Activated naive CD4-positive, alpha-beta T cell treated with anti-CD3 and anti-CD28 coated beads, Interleukin-2, amount 50 U/mL, for 16 hours (primary cell): ENCODE data around the gene HAUS6.
"Not testable (repeated sequence)": the region's sequence is repeated elsewhere in the genome, so short reads cannot be mapped to it uniquely, and the experiment has no call there.

Experiments used
- DNase-seq: peaks from one replicate; pipeline ENCODE4 v3.0.0-alpha.2; 2020

The HAUS6 gene

DNA sequence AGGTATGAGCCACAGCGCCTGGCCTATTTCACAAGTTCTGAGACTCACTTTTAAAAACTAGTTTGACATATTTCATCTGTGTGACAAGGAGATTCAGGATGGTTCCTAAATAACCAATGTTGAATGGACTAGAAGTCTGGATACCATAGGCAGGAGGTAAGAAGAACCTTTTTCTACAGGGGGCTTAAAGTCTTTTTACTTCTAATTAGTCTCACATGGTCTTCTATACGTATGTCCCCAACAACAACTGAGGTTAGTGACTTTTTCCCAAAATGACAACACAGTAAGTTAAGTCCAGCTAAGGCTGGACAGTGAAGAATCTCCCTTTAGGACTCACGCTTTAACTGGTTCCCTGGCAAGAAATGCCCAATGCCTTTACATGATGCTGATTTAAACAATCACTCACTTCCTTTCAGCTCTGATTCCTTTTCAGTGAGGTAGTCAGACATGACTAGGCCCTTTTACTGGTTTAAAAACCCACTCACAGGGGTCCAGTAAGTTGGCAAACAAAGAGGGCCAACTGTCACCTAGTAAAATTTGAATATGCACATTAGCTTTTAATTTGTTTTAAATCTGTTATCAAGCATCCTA, 12.1 kb upstream of the HAUS6 start:
- no peak for DNase-seq

DNA sequence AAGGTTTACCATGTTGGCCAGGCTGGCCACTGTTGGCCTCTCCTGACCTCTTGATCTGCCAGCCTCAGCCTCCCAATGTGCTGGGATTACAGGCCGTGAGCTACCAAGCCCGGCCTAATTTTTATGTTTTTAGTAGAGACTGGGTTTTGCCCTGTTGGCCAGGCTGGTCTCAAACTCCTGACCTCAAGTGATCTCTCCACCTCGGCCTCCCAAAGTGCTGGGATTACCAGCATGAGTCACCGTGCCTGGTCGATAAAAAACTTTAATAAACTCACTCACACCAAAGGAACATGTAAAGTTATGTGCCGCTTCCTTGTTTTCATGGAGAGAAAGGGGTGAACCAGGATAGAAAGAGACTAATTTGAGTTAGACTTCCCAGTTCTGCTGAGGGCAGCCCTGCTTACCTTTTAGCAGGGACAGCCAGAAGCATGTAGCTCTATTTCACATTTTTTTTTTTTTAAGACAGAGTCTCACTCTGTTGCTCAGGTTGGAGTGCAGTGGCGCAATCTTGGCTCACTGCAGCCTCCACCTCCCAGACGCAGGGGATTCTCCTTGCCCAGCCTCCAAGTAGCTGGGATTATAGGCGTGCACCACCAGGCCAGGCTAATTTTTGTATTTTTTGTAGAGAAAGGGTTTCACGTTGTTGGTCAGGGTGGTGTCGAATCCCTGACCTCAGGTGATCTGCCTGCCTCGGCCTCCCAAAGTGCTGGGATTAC, 11.4 kb upstream of the HAUS6 start:
- DNase-seq: no peak

DNA sequence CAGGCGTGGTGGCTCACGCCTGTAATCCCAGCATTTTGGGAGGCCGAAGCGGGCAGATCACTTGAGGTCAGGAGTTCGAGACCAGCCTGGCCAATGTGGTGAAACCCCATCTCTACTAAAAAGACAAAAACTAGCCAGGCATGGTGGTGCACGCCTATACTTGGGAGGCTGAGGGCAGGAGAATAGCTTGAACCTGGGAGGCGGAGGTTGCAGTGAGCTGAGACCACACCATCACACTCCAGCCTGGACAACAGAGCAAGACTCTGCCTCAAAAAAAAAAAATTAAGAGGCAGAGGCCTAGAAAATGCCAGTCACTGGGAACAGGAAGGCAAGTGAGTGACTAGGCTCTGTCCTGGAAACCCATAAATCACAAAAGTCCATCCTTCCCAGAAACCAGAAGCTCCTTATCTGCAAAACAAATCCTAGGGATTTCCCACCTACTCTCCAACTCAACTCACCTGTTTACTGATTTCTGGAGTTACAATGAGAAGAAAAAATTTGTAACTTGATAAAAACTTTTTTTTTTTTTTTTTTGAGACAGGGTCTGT, 10.4 kb upstream of the HAUS6 start:
- DNase-seq: not testable (repeated sequence)

DNA sequence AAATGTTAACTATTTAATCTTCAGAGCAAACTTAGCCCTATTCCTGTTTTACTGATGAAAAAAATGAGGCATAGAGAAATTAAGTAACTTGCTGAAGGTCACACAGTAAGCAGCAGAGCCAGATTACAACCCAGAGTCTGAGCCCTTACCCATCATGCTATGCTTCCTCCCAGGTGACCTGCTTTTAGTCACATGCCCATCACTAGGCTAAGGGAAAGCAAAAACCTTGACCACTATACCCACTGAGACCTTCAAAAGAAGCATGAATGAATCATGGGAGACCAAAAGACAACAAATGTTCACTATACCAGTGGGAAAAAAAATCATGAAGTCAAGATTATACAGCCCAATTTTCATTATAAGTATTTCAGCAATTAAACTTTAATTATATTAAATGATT, 5.3 kb upstream of the HAUS6 start:
- DNase-seq: no peak

DNA sequence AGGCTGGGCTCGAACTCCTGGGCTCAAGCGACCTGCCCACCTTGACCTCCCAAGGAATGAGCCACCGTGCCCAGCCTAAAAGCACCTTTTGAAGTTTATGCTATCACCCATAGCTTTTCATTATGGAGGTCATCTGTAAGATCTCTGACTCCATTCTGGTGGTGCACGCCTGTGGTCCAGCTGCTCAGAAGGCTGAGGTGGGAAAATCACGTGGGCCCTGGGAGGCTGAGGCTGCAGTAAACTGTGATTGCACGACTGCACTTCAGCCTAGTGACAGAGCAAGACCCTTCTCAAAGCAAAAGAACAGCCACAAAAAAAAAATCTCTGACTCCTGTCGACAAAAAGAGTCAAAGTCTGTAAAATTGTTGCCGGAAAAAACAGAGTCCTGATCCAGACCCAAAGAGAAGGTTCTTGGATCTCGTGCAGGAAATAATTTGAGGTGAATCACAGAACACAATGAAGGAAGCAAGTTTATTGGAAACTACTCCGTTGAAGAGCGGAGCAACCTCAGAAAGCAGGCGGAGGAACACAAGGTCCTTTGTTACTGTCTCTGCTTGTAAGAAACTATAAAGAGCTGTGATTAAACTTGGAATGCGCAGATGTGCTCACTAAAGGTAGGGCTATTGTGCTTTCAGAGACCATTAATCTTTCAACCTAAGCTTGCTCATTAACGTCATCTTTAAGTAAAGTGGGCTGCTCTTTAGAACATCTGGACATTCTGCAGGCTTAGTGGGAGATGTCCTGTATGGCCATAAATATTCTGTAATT, 2.0 kb upstream of the HAUS6 start:
- no peak for DNase-seq

DNA sequence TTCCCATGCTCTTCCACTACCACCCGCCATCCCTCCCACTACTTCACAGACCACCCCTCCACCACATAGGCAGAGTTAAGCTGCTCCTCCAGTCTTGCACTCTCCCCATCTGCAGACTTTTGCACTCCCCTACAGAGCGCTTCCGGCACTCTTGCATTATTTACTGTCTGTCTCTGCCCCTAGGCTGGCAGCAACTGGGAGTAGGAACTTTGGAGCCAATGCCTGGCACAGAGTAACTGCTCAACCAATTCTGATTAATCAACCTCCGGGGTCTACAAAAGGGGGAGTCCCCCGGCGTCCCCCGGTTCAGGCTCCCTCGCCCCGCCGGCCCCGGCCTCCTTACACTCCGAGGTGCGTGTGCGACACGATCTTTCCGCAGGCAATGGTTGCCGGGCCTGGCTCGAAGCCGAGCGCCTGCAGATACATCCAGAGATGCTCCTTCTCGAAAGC, 498 bp downstream of the HAUS6 start:
- peak; percentile 36 for DNase-seq

DNA sequence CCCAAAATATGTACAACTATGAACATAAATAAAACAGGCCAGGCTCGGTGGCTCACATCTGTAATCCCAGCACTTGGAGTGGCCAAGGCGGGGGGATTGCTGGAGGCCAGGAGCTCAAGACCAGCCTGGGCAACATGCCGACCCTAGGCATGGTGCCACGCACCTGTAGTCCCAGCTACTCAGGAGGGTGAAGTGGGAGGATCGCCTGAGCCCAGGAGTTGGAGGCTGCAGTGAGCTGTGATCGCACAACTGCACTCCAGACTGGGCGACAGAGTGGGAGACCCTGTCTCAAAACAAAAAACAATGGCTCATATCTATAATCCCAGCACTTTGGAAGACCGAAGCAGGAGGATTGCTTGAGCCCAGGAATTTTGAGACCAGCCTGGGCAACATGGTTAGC, 1.5 kb downstream of the HAUS6 start:
- DNase-seq: no peak

DNA sequence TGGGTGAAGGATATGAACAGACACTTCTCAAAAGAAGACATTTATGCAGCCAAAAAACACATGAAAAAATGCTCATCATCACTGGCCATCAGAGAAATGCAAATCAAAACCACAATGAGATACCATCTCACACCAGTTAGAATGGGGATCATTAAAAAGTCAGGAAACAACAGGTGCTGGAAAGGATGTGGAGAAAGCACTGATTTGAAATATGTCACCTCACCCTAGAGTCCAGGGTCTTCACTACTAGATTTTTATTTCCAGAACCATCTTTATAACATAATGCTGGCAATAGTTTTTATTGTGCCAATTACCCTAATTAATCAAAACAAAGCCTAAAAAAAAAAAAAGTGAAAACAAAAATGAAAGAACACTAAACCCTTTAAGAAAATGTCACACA, 5.3 kb downstream of the HAUS6 start:
- DNase-seq: not testable (repeated sequence)

DNA sequence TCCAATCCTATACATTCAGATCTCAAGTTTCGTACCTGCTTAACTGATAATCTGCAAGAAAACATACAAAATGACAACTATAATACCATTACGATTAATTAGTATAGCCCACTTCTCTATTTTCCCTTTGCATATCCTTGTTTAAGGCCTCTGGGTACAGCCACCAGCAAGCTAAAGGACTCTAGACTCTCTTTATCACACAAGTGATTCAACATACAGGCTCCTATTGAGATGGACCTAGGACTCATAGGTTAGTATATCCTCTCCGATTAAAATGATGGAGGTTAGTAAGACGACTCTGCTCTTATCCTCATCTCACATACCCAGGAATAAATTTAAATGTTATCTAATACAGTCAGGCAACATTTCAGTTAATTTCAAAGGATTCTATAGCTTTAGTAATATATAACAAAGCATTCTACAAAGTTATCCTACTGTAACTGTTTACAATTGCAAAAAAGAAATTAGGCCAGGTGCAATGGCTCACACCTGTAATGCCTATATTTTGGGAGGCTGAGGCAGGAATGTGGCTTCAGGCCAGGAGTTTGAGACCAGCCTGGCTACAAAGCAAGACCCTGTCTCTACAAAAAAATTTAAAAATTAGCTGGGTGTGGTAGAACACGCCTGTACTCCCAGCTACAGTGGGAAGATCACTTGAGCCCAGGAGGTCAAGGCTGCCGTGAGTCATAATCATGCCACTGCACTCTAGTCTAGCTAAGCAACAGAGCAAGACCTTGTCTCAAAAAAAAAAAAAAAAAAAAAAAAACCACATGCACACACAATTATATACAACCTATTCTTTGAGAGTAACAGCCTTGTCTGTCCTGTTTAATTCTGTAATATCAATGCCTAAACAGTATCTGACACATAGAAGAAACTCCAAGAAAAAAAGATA, 15.4 kb downstream of the HAUS6 start:
- no peak for DNase-seq

DNA sequence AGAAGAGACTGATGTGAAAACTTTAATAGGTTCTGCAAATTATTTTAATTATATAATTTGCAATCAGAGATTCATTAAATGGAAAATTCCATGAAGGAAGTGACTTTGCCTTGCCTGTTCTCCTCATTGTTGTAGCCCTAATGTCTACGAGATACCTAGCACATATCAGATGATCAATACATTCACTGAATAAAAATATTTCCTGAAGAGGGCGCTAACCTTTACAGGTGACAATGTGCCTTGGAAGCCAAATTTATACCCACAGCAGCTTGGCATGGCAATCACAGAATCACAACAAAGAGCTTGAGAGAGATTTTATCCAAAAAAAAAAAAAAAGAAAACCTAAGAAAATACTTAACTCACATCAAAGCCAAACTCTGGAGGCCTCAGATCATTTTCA, 17.4 kb downstream of the HAUS6 start:
- DNase-seq: no peak

DNA sequence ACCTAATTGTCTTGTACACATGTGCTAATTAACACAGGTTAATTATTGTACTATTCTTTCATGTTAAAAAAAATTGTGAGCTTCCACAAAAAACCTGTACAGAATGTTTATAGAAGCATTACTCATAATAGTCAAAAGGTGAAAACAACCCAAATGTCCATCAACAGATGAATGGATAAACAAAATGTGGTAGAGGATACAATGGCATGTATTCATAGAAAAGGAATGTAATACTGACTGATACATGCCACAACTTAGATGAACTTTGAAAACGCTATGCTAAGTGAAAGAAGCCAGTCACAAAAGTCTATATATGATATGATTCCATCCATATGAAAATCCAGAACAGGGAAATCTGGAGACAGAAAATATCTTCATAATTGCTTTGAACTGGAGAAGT, 27.9 kb downstream of the HAUS6 start:
- DNase-seq: no peak

DNA sequence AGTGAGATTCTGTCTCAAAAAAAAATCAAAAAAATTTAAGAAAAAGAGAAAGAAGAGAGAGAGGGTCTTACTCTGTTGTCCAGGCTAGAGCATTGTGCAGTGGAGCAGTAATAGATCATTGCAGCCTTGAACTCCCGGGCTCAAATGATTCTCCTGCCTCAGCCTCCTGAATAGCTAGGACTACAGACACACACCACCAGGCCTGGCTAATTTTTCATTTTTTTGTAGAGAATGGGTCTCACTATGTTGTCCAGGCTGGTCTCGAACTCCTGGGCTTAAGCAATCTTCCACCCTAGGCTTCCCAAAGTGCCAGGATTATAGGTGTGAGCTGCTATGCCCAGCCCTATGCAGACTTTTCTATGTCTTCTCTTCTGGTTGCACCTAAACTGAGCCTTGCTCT, 28.5 kb downstream of the HAUS6 start:
- no peak for DNase-seq

DNA sequence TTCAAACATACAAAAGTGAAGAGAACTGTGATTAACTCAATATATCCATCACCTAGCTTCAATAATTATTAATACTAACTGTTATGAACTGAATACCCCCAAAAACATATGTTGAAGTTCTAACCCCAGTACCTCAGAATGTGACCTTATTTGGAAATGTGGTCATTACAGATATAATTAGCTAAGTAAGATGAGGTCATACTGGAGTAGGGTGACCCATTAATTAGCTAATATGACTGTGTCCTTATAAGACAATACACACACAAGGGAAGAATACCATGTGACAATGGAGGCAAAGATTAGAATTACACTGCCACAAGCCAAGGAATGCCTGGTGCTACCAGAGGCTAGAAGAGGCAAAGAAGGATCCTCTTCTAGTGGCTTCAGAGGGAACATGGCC, 45.7 kb downstream of the HAUS6 start:
- DNase-seq: no peak

DNA sequence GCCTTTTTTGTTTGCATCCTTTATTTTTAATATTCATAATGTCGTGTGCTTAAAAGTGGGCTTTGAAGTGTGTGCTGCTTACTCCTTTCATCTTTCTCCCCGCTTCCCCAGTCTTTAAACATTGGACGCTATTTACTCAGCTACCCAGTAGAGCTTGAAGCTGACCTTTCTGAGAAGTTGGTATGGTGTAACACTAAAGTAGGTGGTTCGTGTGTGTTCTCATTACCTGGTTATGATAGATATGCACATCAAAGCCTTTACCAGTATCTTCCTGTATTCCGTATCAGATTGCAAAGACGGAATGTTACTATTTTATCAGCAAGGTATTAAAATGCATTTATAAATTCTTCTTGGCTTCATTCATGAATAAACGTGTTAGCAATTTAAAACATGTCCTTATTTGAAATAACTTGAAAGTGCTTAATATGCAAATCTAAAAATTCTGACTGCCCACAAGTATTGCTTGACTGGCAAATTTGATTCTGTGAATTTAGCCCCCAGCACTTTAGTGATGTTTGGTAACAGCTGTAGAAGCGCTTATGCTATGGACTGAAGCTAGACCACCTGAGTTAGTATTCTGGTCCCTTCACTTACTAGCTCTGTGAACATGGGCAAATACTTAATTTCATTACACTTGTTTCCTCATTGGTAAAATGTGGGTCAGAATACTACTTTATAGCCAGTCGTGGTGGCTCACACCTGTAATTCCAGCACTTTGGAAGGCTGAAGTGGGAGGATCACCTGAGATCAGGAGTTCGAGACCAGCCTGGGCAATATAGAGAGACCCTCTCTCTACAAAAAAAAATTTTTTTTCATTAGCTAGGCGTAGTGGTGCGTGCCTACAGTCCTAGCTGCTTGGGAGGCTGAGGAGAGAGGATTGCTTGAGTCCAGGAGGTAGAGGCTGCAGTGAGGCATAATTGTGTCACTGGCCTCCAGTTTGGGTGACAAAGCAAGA, 51.8 kb downstream of the HAUS6 start:
- DNase-seq: no peak

DNA sequence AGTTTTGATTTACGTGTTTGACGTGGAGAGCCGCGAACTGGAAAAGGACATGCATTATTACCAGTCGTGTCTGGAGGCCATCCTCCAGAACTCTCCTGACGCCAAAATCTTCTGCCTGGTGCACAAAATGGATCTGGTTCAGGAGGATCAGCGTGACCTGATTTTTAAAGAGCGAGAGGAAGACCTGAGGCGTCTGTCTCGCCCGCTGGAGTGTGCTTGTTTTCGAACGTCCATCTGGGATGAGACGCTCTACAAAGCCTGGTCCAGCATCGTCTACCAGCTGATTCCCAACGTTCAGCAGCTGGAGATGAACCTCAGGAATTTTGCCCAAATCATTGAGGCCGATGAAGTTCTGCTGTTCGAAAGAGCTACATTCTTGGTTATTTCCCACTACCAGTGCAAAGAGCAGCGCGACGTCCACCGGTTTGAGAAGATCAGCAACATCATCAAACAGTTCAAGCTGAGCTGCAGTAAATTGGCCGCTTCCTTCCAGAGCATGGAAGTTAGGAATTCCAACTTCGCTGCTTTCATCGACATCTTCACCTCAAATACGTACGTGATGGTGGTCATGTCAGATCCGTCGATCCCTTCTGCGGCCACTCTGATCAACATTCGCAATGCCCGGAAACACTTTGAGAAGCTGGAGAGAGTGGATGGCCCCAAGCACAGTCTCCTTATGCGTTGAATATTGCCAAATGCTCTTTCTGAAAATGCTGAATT, 52.6 kb downstream of the HAUS6 start:
- no peak for DNase-seq

DNA sequence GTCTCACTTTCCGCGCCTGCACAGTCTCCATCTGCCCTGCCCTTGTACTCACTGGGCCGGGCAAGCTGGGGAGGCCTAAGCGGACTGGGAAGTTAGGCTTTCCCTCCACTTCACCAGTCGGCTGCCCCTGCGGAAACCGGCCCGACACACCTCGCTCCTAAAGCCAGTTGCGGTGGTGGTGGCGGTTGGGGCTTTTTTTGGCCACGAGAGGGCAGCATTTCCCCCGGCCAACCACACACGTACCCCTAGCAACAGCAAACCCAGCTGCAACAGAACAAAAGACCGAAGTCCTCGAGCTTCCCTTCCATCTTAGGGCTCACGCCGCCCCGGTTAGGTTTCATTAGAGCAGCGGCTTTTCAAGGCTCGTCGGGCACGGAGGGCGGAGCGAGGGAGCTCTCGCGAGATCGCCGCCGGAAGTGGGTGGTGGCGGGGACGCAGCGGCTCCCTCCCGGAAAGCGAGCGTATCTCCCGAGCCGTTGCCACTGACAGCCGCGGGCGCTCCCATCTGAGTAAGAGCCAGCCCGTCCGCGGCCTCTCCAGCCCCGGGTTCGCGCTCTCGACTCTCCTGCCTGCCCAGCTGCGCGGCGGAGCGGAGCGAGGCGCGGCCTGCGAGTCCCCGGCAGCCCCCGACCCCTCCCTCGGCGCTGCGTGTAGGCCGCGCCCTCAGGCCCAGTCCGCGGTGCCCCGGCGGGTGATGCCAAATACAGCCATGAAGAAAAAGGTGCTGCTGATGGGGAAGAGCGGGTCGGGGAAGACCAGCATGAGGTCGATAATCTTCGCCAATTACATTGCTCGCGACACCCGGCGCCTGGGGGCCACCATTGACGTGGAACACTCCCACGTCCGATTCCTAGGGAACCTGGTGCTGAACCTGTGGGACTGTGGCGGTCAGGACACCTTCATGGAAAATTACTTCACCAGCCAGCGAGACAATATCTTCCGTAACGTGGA, 53.5 kb downstream of the HAUS6 start, which contains the start of gene RRAGA:
Gene RRAGA, plus strand, starts transcription at position 462 of the 951 bp plus-strand sequence. Its CDS starts 233 bp downstream, at position 695.
- DNase-seq: peak; percentile 93

DNA sequence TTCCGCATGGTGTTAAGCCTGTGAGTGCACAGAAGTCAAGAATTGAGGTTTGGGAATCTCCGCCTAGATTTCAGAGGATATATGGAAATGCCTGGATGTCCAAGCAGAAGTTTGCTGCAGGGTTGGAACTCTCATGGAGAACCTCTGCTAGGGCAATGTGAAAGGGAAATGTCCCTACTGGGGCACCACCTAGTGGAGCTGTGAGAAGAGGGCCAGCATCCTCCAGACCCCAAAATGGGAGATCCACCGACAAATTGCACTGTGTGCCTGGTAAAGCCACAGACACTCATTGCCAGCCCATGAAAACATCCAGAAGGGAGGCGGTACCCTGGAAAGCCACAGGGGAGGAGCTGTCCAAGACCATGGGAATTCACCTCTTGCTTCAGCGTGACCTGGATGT, 66.1 kb downstream of the HAUS6 start:
- no peak for DNase-seq

DNA sequence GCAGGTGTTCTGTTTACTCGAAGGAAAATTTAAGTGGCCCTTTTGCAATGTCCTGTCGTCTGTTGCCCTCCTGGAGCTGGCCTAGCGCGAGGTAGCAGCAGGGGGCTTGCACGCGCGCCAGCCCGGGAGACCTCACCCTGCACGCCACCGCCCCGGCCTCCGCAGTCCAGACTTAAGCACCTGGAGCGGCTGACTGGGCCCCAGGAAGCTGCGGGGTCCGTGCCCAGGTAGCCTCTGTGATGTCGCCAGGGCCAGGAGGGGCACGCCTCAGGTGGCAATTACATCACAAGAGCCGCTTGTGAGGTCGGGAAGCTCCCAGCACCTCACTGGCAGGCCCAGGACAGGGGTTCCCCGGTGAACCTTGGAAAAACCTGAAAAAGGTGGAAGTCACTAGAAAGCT, 69.7 kb downstream of the HAUS6 start, which contains the start of gene SAXO1:
Gene SAXO1, minus strand, starts transcription at position 195 of the 400 bp plus-strand sequence. CDS start 301 bp downstream, outside the sequence.
- no peak for DNase-seq

DNA sequence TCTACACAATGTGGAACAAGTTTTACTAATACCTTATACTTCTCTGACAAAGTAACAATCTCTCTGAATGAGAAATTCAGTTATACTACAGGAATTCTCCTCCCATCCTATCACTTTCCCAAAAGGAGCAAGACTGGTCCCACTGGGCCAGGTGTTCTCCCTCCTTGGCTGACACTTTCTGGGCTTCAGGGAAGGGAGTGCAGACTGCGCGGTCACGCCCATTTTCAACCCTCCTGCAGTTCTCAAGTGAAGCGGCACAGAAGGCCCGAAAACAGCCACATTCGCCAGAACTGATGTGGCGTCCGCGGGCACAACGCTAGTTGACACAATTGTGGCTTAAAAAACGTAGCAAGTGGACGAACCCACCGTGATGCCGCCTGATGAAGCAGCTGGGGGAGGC, 70.3 kb downstream of the HAUS6 start:
- DNase-seq: no peak
